NCI-H2227 treated with DMSO at 0.1 percent for 48 hours (cell line): ENCODE measurements around the gene SRSF9.
A peak's percentile ranks its signal among the peaks of the same experiment; 100 is the strongest.
"Not testable (repeated sequence)": the region's sequence is repeated elsewhere in the genome, so short reads cannot be mapped to it uniquely, and the experiment has no call there.

Experiments used
- DNase-seq: peaks from one replicate; lab custom pipeline; 2025; lab: John Stamatoyannopoulos, UW

Gene SRSF9

GRCh38 chr12:120447992-120448391, 21.6 kb downstream of the SRSF9 start:
- DNase-seq = no peak

DNA sequence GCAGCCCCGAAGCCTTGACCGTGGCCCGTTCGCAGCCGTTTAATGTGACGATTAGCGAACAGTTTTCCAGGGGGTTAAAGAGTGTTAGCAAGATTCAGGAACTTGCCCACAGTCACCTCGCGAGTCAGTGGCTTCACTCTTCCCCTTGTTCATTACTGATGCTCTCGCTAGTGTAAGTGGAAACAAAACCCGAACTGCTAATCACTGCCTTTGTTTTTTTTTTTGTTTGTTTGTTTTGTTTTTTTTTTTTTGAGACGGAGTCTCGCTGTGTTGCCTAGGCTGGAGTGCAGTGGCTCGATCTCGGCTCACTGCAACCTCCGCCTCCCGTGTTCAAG, 22.7 kb downstream of the SRSF9 start:
- DNase-seq = not testable (repeated sequence)

GRCh38 chr12:120445911-120446843, 23.4 kb downstream of the SRSF9 start, which contains the start of the genes GATC and TRIAP1:
GATC (plus strand) TSS chr12:120446444; CDS start chr12:120446481, 37 bp downstream.
TRIAP1 (minus strand) TSS chr12:120446384; CDS start chr12:120446372, 12 bp downstream.
- peak; percentile 82 for DNase-seq

GRCh38 chr12:120444676-120445075, 24.9 kb downstream of the SRSF9 start:
- DNase-seq = no peak

- DNase-seq = peak; percentile 56
Measured at GRCh38 chr12:120439646-120440247, 29.8 kb downstream of the SRSF9 start.

- DNase-seq = no peak
Measured at GRCh38 chr12:120438495-120439198, 30.9 kb downstream of the SRSF9 start.

DNA sequence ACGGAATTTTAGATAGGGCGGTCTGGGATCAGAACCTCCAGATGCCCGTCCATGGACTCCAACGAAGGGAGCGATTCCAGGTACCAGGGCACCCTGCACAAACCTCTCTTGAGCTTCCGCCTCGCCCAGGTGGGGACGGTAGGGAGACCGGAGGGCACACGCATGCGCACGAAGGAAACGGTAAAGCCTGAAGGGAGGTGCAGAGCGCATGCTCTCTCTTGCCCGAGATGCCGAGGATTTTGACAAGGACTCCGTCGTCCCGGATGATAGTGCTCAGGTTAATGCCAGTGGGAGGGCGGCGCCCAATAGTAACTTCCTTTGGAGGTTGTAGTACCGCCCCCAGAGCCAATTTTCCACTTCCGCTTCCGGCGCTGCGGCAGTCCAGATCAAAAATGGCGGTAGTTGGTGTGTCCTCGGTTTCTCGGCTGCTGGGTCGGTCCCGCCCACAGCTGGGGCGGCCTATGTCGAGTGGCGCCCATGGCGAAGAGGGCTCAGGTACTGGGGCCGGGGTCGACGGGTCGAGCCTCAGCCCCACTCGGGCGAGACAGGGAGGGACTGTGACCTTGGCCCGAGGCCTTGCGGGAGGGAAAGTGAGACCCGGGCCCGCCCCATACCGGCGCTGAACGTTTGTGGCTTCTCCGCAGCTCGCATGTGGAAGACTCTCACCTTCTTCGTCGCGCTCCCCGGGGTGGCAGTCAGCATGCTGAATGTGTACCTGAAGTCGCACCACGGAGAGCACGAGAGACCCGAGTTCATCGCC, 31.6 kb downstream of the SRSF9 start, which contains the start of gene COX6A1:
Gene COX6A1, plus strand, starts transcription at position 379 of the 760 bp plus-strand sequence. Its CDS starts 14 bp downstream, at position 393.
- DNase-seq = peak; percentile 99

- DNase-seq = no peak
Measured at GRCh38 chr12:120432772-120433525, 36.6 kb downstream of the SRSF9 start.

- DNase-seq = no peak
Measured at GRCh38 chr12:120429368-120429767, 40.2 kb downstream of the SRSF9 start.

DNA sequence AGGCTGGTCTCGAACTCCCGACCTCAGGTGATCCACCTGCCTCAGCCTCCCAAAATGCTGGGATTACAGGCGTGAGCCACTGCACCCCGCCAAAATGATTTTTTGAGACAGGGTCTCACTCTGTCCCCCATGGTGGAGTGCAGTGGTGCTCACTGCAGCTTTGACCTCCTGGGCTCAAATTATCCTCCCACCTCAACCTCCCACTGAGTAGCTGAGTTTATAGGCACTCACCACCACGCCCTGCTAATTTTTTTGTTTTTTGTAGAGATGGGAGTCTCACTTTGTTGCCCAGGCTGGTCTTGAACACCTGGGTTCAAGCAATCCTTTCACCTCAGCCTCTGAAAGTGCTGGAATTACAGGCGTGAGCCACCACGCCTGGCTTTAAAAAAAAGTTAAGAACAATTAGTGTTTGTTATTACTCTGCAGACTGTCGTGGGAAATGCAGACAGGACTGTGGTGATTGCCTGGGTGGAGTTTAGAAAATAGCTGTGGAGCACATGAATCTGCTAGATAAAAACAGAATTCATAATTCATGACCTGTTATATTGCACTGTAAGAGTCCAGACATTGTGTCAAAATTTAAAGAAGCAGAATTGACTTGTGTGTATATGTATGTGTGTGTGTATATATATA, 40.8 kb downstream of the SRSF9 start:
- DNase-seq = no peak

- no peak for DNase-seq
Measured at GRCh38 chr12:120425797-120426196, 43.8 kb downstream of the SRSF9 start.

DNA sequence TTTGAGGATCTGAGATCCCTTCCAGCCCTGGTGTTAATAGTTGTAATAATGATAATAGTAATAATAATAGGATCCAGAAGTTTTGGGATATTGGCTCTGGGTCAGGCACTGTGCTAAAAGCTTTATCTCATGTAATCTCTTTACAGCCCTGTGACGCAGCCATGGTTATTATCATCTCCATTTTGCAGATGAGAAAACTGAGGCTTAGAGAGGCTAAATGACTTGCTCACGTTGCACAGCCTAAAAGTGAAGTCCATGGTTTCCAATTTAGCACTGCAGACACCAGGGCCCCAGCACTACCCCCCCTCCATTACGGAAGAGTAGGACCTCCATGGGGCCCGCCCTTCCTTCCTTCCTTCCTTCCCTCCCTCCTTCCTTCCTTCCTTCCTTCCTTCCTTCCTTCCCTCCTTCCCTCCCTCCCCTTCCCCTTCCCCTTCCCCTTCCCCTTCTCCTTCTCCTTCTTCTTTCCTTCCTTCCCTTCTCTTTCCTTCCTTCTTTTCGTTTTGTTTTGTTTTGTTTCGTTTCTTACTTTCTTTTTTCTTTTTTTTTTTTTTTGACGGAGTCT, 46.6 kb downstream of the SRSF9 start:
- DNase-seq = no peak

GRCh38 chr12:120421701-120422100, 47.8 kb downstream of the SRSF9 start:
- DNase-seq = no peak

DNA sequence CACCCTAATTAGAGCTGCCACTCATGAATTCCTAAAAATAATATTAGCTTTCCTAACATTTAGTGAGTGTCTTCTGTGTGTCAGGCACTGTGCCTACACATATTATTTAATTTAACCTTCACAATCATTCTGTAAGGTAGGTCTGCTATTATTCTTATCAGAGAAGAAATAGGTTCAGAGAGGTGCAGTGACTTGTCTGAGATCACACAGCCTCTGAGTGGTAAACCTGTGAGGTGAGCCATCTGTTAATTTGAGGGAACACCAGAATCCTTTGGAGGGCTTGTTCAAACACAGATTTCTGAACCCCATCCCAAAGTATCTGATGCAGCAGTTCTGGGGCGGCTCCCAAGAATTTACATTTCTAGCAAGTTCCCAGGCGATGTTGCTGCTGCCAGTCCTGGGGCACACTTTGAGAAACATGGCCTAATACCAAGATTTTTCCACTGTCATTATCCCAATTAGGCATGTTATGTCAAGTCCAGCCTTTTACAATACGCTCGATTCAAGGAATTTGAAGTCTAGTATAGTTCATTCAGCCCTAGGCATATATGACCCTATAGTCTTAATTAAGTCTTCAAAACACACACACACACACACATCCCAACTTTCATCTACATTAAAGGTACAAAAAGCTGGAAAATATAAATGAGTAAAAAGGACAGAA, 51.5 kb downstream of the SRSF9 start:
- DNase-seq = no peak

DNA sequence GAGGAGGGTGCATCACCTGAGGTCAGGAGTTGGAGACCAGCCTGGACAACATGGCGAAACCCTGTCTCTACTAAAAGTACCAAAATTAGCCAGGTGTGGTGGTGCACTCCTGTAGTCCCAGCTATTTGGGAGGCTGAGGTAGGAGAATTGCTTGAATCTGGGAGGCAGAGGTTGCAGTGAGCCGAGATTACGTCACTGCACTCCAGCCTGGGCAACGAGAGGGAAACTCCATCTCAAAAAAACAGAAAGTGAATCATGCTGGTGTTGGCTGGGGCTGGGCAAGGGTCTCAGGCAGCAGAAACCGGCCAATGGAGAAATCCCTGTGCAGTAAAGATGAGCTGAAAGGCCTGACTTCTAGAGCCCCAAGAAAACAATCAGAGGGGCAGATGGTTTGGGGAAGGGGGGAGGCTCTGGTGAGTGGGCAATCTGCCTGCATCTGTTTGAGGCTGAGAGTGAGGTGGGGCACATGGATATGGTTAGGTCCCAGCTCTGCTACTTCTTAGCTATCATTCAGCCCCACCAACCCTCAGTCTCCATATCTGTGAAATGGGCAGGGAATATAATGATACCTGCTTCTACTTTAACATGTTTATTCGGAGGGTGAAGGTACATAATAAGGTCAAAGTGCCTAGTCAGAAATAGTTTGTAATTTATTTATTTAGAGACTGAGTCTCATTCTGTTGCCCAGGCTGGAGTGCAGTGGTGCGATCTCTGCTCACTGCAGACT, 52.9 kb downstream of the SRSF9 start:
- DNase-seq = no peak

DNA sequence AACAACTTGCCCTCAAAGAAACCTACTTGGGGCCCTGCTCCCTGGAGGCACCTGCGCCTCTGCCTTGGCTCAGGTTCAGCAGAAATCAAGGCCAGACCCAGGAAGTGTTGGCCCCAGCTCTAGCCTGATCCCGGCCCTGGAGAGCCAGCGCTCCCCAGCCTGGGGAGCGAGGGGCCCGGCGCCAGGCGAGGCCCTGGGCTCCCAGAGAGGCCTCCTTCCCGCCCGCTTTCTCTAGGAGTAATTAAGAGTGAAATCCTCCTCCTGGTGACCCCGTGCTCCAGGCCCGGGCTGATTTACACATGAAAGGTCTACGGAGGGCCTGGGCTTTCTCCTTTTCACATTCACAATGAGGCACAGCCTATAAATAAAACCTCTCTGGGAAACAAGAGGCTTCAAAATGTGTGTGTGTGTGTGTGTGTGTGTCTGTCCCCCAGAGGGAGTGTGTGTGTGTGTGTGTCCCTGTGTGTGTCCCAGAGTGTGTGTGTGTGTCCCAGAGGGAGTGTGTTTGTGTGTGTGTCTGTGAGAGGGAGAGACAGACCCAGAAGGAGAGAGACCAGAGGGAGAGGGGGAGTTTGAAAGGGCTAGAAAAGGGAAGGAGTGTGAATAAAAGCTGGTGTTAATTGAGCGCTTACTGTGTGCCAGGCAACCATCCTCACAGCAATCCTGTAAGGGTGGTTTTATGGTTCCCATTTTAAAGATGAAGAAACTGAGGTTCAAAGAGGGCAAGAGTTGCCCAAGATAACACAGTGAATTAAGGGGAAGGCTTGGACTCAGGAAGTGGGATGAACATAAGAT, 55.5 kb downstream of the SRSF9 start:
- DNase-seq = peak; percentile 70

DNA sequence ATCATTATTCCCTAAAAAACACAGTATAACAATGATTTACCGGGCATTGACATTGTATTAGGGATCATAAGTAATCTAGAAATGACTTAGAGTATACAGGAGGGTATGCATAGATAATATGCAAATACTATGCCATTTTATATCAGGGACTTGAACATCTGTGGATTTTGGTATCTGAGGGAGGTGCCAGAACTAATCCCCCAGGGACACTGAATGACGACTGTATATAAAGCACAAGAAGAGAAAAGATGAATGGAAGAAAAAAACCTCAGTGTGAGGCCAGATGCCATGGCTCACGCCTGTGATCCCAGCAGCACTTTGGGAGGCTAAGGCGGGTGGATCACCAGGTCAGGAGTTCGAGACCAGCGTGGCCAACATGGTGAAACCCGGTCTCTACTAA, 57.1 kb downstream of the SRSF9 start:
- DNase-seq = no peak
